ENCODE measurements around the gene SPNS2. TPM values are rescaled to one million over a fixed set of nuclear protein-coding genes. Genes with fewer than 3 reads are reported as not detected.

The SPNS2 gene
- polyA plus RNA-seq, 1 donor (not counting 4 experiments of a cell fraction or from before 2014, with no cell fraction given), result 0.10 TPM

DNA sequence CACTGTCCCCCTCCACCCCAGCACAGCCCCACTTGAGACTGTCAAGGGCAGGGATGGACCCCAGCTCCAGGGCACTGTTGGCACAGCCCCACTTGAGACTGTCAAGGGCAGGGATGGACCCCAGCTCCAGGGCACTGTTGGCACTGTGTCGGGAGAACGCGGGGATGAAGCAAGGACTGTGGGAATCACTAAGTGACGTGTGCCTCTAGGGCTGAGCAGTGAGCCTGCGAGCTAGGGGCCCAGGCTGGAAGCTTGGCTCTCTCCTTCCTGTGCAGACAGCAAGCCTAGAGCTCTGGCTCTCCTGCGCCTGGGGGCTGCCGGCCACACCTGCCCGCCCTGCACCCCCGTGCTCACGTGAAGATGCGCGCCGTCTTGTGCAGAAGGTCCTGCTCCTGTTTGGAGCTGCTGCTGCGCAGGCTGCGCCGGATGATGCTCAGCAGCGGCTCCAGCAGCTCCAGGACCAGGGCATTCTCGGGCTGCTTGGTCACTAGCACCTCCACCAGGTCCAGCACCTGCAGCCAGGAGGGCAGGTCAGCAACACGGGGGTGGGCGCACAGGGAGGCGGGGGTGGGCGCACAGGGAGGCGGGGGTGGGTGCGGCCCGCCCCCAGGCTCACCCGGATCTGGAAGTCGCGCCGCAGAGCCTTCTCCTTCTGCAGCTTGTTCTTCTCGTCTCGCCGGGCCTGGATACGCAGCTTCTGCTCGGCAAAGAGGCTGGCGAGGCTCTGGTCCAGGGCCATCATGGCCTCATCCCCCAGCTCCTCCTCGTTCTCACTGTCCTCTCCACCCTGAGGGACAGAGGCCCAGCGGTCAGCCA, 45.7 kb downstream of the SPNS2 start:
- Histone ChIP-seq H3K27ac (ENCODE audit: control insufficient read depth, insufficient read depth, low read length) (no peak overlapping the region), H3K27me3 (ENCODE audit: control insufficient read depth, extremely low read depth, insufficient read depth, low read length) (no peaks in the 10 kb centered on the region), H3K4me2 (ENCODE audit: control insufficient read depth, extremely low read depth, insufficient read depth, low read depth, low read length) (no peak overlapping the region), H3K36me3 (ENCODE audit: control insufficient read depth in 2 of 2, extremely low read depth in 1 of 2, insufficient read depth in 2 of 2, low read length in 2 of 2) (peaks cover 45 to 65% of the 10 kb centered on the region in 2 experiments), H3K4me3 (ENCODE audit: control insufficient read depth in 2 of 3, extremely low read depth in 1 of 3, insufficient read depth in 2 of 3, low read depth in 1 of 3, low read length in 3 of 3) (no peak overlapping the region), H3K4me1 (ENCODE audit: control insufficient read depth, extremely low read depth, insufficient read depth, low read length) (peaks cover 10% of the 10 kb centered on the region), H3K9me3 (ENCODE audit: control insufficient read depth, low read depth, low read length) (no peaks in the 10 kb centered on the region), H3K9me1 (ENCODE audit: control insufficient read depth, extremely low read depth, insufficient read depth, low read length) (no peaks in the 10 kb centered on the region), H4K20me1 (ENCODE audit: control insufficient read depth, extremely low read depth, insufficient read depth, low read length) (peaks cover 16% of the 10 kb centered on the region), H3K79me2 (ENCODE audit: control insufficient read depth, insufficient read depth, low read length) (no peaks in the 10 kb centered on the region), H3K9ac (ENCODE audit: control insufficient read depth, extremely low read depth, insufficient read depth, low read length) (no peak overlapping the region), H2AFZ (ENCODE audit: control insufficient read depth, low read length) (no peak overlapping the region)
- dilution Hi-C loops (cut with MboI; ENCODE audit: extremely low pct_ligation_motif_present, low sequenced_read_pairs), result no loop called here
- FAIRE-seq, result no peak
- no peak for TF ChIP-seq EZH2 (IDR thresholded peaks at IDR 0.05; ENCODE audit: low read length)
- TF ChIP-seq, protein P1, sequence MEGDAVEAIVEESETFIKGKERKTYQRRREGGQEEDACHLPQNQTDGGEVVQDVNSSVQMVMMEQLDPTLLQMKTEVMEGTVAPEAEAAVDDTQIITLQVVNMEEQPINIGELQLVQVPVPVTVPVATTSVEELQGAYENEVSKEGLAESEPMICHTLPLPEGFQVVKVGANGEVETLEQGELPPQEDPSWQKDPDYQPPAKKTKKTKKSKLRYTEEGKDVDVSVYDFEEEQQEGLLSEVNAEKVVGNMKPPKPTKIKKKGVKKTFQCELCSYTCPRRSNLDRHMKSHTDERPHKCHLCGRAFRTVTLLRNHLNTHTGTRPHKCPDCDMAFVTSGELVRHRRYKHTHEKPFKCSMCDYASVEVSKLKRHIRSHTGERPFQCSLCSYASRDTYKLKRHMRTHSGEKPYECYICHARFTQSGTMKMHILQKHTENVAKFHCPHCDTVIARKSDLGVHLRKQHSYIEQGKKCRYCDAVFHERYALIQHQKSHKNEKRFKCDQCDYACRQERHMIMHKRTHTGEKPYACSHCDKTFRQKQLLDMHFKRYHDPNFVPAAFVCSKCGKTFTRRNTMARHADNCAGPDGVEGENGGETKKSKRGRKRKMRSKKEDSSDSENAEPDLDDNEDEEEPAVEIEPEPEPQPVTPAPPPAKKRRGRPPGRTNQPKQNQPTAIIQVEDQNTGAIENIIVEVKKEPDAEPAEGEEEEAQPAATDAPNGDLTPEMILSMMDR (optimal IDR thresholded peaks at IDR 0.05 in 1 of 3, IDR thresholded peaks at IDR 0.05 in 1 of 3, conservative IDR thresholded peaks at IDR 0.05 in 1 of 3; ENCODE audit: extremely low read depth in 1 of 3, insufficient read depth in 2 of 3, low read length in 3 of 3), result no peak
- DNase-seq (ENCODE audit: low read depth, low spot score), result no peak

DNA sequence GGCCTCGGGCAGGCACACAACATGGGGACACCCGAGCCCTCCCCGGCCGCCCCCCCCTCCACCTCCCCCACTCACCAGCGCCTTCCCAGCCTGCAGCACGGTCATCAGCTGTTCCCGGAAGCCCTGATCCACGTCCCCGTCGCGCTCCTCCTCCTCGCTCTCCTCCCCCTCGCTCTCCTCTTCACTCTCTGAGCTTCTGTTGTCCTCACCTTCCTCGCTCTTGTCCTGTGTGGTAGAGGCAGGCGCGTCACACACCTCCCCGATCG, 46.2 kb downstream of the SPNS2 start:
- no peaks in the 10 kb centered on the region for H3K27me3 ChIP-seq (ENCODE audit: control insufficient read depth, extremely low read depth, insufficient read depth, low read length)
- H3K4me3 ChIP-seq (ENCODE audit: control insufficient read depth in 2 of 3, extremely low read depth in 1 of 3, insufficient read depth in 2 of 3, low read depth in 1 of 3, low read length in 3 of 3), result no peak overlapping the region
- peaks cover 15% of the 10 kb centered on the region for H3K4me1 ChIP-seq (ENCODE audit: control insufficient read depth, extremely low read depth, insufficient read depth, low read length)
- no peak for TF ChIP-seq EZH2 (IDR thresholded peaks at IDR 0.05; ENCODE audit: low read length)
- TF ChIP-seq, protein P1 (optimal IDR thresholded peaks at IDR 0.05 in 1 of 3, IDR thresholded peaks at IDR 0.05 in 1 of 3, conservative IDR thresholded peaks at IDR 0.05 in 1 of 3; ENCODE audit: extremely low read depth in 1 of 3, insufficient read depth in 2 of 3, low read length in 3 of 3), result no peak
- H3K79me2 ChIP-seq (ENCODE audit: control insufficient read depth, insufficient read depth, low read length), result no peaks in the 10 kb centered on the region
- no peaks in the 10 kb centered on the region for H3K9me3 ChIP-seq (ENCODE audit: control insufficient read depth, low read depth, low read length)
- H2AFZ ChIP-seq (ENCODE audit: control insufficient read depth, low read length), result no peak overlapping the region
- peaks cover 46 to 63% of the 10 kb centered on the region in 2 experiments for H3K36me3 ChIP-seq (ENCODE audit: control insufficient read depth in 2 of 2, extremely low read depth in 1 of 2, insufficient read depth in 2 of 2, low read length in 2 of 2)
- FAIRE-seq (no peak), DNase-seq (ENCODE audit: low read depth, low spot score) (no peak)
- peaks cover 16% of the 10 kb centered on the region for H4K20me1 ChIP-seq (ENCODE audit: control insufficient read depth, extremely low read depth, insufficient read depth, low read length)
- dilution Hi-C loops (cut with MboI; ENCODE audit: extremely low pct_ligation_motif_present, low sequenced_read_pairs), result no loop called here
- no peak overlapping the region for H3K9ac ChIP-seq (ENCODE audit: control insufficient read depth, extremely low read depth, insufficient read depth, low read length)
- no peak overlapping the region for H3K27ac ChIP-seq (ENCODE audit: control insufficient read depth, insufficient read depth, low read length)
- H3K4me2 ChIP-seq (ENCODE audit: control insufficient read depth, extremely low read depth, insufficient read depth, low read depth, low read length), result no peak overlapping the region
- no peaks in the 10 kb centered on the region for H3K9me1 ChIP-seq (ENCODE audit: control insufficient read depth, extremely low read depth, insufficient read depth, low read length)
